Measurements from ENCODE around the gene UBE2F.

The UBE2F gene

GRCh38 chr2:237923481-237924163 is 43.2 kb upstream of the UBE2F start:
- in situ Hi-C loops (cut with HindIII; ENCODE audit: low sequenced_read_pairs): no loop called here
- no peak for DNase-seq (ENCODE audit: low read depth)
- TF ChIP-seq CTCF (IDR thresholded peaks at IDR 0.05; ENCODE audit: low read depth, low read length, missing control alignments): peak; percentile 83
- no peak overlapping the region for H3K4me3 ChIP-seq (ENCODE audit: low read depth, low read length)

GRCh38 chr2:237924164-237924534 is 42.7 kb upstream of the UBE2F start:
- in situ Hi-C loops (cut with HindIII; ENCODE audit: low sequenced_read_pairs): no loop called here
- DNase-seq (ENCODE audit: low read depth): no peak
- no peak overlapping the region for H3K4me3 ChIP-seq (ENCODE audit: low read depth, low read length)
- TF ChIP-seq CTCF (IDR thresholded peaks at IDR 0.05; ENCODE audit: low read depth, low read length, missing control alignments): no peak

- in situ Hi-C loops (cut with HindIII; ENCODE audit: low sequenced_read_pairs): no loop called here
- no peak overlapping the region for H3K4me3 ChIP-seq (ENCODE audit: low read depth, low read length)
- no peak for TF ChIP-seq CTCF (IDR thresholded peaks at IDR 0.05; ENCODE audit: low read depth, low read length, missing control alignments)
- no peak for DNase-seq (ENCODE audit: low read depth)
Observed at GRCh38 chr2:237927135-237927534, 39.7 kb upstream of the UBE2F start.

GRCh38 chr2:237927986-237928385 is 38.8 kb upstream of the UBE2F start:
- H3K4me3 ChIP-seq (ENCODE audit: low read depth, low read length): no peak overlapping the region
- in situ Hi-C loops (cut with HindIII; ENCODE audit: low sequenced_read_pairs): no loop called here
- DNase-seq (ENCODE audit: low read depth): no peak
- TF ChIP-seq CTCF (IDR thresholded peaks at IDR 0.05; ENCODE audit: low read depth, low read length, missing control alignments): no peak

- DNase-seq (ENCODE audit: low read depth): no peak
- no peak for TF ChIP-seq CTCF (IDR thresholded peaks at IDR 0.05; ENCODE audit: low read depth, low read length, missing control alignments)
- in situ Hi-C loops (cut with HindIII; ENCODE audit: low sequenced_read_pairs): no loop called here
Observed at GRCh38 chr2:237929979-237930378, 36.8 kb upstream of the UBE2F start.

GRCh38 chr2:237931205-237931721 is 35.6 kb upstream of the UBE2F start:
- TF ChIP-seq CTCF (IDR thresholded peaks at IDR 0.05; ENCODE audit: low read depth, low read length, missing control alignments): no peak
- in situ Hi-C loops (cut with HindIII; ENCODE audit: low sequenced_read_pairs): no loop called here
- no peak for DNase-seq (ENCODE audit: low read depth)
- no peak overlapping the region for H3K4me3 ChIP-seq (ENCODE audit: low read depth, low read length)

More at GRCh38 chr2:237929979-237930378, 36.8 kb upstream of the UBE2F start:
- no peak overlapping the region for H3K4me3 ChIP-seq (ENCODE audit: low read depth, low read length)

All from astrocyte of the cerebellum (primary cell).